Superior temporal gyrus (tissue), 1 donor: ENCODE measurements around the gene MRGPRX2.
A peak's percentile ranks its signal among the peaks of the same experiment; 100 is the strongest.

Experiments used
- DNase-seq: peaks from one replicate; pipeline ENCODE4 v3.0.0-alpha.2; 2016; ENCODE audit errors: extremely low spot score

Gene MRGPRX2

GRCh38 chr11:19060629-19061028 is at the start of gene MRGPRX2:
Gene MRGPRX2, minus strand, starts transcription at chr11:19060717. Its CDS starts 4,315 bp downstream, at chr11:19056402.
- no peak for DNase-seq

- DNase-seq, result peak; percentile 50
Observed at GRCh38 chr11:19110295-19110694, 49.8 kb upstream of the MRGPRX2 start.

- no peak for DNase-seq
Observed at GRCh38 chr11:19107125-19107524, 46.6 kb upstream of the MRGPRX2 start.

DNA sequence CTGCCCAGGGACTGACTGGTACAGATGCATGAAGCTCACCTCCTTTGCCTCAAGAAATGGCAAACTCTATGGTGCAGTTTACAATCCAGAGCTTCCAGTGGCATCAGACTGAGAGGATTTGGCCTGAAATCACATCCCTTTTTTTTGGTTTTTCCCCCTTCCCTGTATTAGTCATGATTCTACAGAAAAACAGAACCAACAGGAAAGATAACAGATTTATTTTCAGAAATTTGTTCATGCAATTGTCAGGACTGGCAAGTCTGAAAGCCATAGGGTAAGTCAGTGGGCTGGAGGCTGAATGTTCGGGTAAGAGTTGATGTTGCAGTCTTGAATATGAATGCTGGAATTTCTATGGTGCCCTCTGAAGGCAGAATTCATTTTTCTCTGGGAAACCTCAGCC is 44.5 kb upstream of the MRGPRX2 start:
- no peak for DNase-seq

GRCh38 chr11:19102521-19102900 is 42.0 kb upstream of the MRGPRX2 start:
- no peak for DNase-seq

GRCh38 chr11:19101796-19102520 is 41.4 kb upstream of the MRGPRX2 start:
- no peak for DNase-seq

DNA sequence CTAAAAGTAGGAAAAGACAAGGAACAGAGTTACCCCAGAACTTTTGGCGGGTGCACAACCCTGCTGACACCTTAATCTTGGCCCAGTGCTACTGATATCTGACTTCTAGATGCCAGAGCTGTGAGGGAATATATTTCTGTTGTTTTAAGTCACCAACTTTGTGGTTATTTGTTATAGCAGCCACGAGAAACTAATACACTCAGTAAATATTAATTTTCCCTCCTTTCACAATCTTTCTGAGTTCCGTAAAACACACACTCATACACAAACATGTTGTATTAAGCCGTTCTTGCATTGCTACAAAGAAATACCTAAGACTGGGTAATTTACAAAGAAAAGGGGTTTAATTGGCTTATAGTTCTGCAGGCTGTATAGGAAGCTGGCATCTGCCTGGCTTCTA is 40.4 kb upstream of the MRGPRX2 start:
- DNase-seq, result no peak

DNA sequence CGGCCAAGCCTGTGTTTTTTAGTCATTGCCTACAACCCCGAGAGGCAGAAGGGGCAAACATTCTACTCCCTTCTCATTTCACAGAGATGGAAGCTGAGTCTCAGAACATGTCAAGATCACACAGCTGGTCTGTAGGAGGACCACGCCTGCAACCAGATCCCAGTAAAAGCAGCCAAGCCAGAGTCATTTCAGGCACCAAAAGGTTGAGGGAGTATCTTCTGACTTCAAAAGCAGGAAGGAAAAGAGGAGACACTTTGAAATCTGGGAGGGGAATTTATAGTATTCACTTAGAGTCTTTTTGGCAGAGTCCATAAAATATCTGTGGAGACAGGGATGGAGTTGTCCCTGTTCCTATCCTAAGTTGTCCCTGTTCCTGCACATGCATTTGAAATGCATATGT is 38.6 kb upstream of the MRGPRX2 start:
- DNase-seq, result no peak

- no peak for DNase-seq
Observed at GRCh38 chr11:19094859-19095258, 34.3 kb upstream of the MRGPRX2 start.

GRCh38 chr11:19093976-19094375 is 33.5 kb upstream of the MRGPRX2 start:
- DNase-seq, result no peak

GRCh38 chr11:19092850-19093249 is 32.3 kb upstream of the MRGPRX2 start:
- no peak for DNase-seq

- no peak for DNase-seq
Observed at GRCh38 chr11:19092342-19092741, 31.8 kb upstream of the MRGPRX2 start.

GRCh38 chr11:19091366-19091765 is 30.8 kb upstream of the MRGPRX2 start:
- DNase-seq, result no peak

GRCh38 chr11:19089421-19089820 is 28.9 kb upstream of the MRGPRX2 start:
- no peak for DNase-seq

GRCh38 chr11:19088791-19089190 is 28.3 kb upstream of the MRGPRX2 start:
- no peak for DNase-seq

DNA sequence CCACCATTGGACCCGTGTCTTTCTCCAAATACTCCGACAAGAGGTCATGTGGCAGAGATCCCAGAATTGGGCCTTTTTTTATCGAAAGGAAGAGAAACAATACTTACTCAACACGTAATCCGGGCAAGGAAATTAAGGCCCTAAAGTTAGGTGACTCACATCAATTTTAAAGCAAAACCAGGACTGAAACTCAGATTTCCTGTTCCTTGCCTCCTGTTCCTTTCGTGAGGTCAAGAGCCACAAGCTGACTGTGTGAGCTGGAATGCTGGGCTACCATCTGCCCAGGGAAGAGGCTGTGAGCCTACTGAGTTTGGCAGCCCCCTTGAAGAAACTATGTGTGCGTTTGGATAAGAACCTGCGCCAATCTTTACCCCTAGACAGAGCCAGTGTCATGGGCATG is 27.1 kb upstream of the MRGPRX2 start:
- DNase-seq, result no peak

DNA sequence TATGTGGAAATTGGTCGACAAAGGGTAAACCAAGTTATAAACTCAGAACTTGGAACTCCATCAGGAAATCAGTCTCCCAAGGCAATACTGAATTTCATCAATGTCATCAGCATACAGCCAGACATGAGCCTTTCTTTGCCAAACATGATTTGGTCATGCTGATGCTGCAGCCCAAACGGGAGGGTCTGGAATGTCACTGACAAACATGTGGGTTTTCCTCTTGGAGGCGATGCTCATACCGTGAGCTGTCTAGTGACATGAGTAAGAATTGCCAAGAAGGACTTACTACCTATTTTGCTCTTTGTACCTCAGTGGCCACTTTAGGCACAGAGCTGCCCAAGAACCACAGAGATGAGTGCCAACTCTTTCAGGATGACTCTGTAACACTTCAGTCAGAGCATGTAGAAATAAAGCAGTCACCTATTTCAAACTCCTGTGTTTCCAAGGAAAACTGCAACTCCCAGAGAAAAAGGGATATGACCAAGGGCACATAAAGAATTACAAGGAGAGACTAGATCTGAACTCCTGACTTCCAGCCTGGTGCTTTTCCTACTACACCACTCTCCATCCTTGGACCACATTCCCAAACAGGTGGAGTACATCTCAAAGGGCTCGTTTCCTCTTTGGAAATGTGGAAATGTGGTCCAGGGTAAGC is 24.3 kb upstream of the MRGPRX2 start:
- DNase-seq, result no peak

DNA sequence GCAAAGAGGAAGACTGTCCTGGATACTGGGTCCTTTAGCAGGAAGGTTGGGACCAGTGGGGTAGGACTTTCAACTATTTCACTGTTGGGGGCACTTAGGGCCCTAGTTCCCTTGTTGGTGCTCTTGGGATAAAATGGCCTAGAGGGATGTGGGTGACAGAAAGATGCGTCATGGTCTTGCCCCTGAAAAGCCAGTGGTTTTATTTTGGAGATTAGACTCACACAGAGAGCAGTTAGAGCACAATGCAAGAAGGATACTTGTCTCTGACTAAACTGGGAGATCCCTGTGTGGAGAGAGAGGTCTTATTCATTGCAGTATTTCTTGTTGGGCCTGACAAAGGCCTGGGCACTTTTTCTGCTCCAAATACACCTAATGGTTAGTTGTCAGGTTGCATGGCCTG is 22.6 kb upstream of the MRGPRX2 start:
- no peak for DNase-seq

- DNase-seq, result peak; percentile 40
Observed at GRCh38 chr11:19080579-19080993, 20.1 kb upstream of the MRGPRX2 start.

DNA sequence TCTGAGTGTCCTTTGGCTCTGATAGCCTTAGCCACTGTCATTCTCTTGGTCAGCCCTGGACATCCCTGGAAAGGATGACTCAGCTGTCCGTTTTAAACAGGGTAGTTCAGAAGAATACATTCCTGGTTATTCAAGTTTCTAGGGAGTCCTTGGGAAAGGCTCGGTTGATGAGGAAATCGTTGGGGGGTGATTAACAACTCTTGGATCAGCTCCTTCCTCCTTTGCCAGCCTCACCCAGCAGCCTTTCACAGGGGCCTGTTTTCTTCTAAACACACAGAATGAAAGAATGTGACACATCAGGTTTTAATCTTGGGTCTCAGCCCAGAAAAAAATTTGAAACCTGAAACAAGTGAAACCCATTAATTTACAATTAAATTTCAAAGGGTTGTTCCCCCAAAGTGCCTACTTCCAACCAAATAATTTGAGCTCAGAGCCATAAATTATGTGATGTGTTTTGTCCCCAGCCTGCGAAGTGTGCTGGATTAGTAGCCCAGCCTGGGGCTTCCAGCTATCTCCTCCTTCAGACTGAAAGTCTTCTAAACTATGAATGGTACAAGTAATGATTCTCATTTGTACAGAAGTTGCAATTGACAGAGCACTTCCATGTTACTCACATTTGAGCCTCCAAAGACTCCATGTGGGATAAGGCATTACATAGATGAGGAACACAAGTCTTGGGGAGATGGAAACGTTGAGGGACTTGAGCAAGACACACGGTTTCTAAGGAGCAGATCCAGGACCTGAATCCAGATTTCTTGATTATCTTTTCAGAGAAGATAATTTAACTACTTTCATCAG is 19.3 kb upstream of the MRGPRX2 start:
- peak; percentile 22 for DNase-seq

DNA sequence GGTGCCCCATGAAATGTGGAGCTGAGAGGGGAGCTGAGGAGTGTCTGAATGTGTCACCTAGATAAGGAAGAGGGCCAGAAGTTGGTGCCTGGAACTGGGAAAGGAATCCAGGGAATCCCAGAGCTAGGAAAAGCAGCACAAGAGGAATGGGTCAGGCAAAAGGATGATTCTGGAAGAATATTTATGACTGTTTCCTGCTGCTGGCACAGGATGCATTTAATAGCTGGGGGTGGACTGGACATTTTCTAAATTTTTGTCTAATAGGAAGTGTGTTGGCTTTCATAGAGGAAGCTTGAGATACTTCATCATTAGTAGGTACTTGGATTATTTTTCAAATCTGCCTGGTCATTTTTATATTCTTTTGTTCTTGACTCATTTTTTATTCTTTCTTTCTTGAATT is 17.4 kb upstream of the MRGPRX2 start:
- no peak for DNase-seq

DNA sequence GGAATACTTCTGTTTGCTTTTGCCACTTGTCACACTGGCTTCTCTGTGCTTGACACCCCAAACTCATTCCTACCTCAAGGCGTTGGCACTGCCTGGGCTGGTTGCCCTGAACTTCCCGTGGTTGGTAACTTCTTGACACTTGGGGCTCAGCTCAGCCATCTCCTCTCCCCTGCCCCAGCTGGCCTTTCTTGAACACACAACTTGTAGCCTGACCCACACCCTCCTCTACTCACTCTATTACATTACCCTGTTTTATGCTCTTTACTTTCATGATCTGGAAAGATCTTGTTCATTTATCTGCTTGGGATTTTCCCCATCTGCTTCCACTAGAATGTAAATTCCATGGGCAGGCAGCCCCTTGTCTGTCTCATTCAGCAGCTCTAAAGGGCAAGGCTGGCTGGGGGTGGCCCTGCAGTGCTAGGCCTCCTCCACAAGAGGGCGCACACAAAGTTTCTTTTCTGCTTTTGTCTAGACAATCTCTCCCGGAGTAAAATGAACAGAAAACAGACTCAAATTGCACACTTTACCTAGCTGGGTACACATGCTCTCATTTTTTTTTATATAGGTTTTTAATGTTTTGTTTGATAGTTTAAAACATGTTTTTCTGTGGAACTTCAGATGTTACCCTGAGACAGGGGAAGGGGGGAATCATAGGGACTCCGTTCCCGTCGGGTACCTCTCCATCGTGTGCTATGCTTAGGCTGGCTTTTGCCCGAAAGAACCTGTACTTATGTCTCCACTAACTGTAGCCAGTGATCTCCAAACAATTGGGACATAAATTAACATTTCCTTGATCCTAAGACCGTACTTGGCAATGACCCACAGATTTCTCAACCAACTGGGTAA is 16.4 kb upstream of the MRGPRX2 start:
- peak; percentile 84 for DNase-seq
